ENCODE measurements around the gene TRAK2. TPM values are rescaled to one million over a fixed set of nuclear protein-coding genes. Genes with fewer than 3 reads are reported as not detected.

TRAK2 gene
- total RNA-seq, 1 experiment from 2014 or later: 12.8 TPM

- TF ChIP-seq IRF1 (CRISPR knock-in tag; IDR thresholded peaks at IDR 0.05): no peak
- peak; percentile 80; the same call in 1 of the 2 replicates for TF ChIP-seq E2F5 (CRISPR knock-in tag; IDR thresholded peaks at IDR 0.05)
Observed at GRCh38 chr2:201451292-201452057, at the start of gene TRAK2, which contains the start of gene STRADB (continued).

- CTCF ChIA-PET: no interaction called here
- Mint-ChIP-seq H3K9me3 (peaks cover 22% of the 10 kb centered on the region), H3K27me3 (ENCODE audit: low read depth) (peaks cover 3% of the 10 kb centered on the region; the same call in 1 of the 2 replicates), H3K4me3 (no peak overlapping the region), H3K36me3 (peaks cover 3% of the 10 kb centered on the region; the same call in 1 of the 2 replicates), H3K4me1 (no peaks in the 10 kb centered on the region), H3K27ac (no peak overlapping the region)
- no peak for TF ChIP-seq OVOL2 (CRISPR knock-in tag; IDR thresholded peaks at IDR 0.05; ENCODE audit: borderline replicate concordance)
- TF ChIP-seq ZNF396 (CRISPR knock-in tag; IDR thresholded peaks at IDR 0.05; ENCODE audit: borderline replicate concordance): no peak
- no peak for TF ChIP-seq ZNF138 (CRISPR knock-in tag; conservative IDR thresholded peaks at IDR 0.05)
- TF ChIP-seq CREB1 (CRISPR knock-in tag; IDR thresholded peaks at IDR 0.05): no peak
- no peak for TF ChIP-seq USF2 (CRISPR knock-in tag; IDR thresholded peaks at IDR 0.05)
- no peak for TF ChIP-seq SOX15 (CRISPR knock-in tag; IDR thresholded peaks at IDR 0.05)
- no peak for TF ChIP-seq FOXJ3 (CRISPR knock-in tag; IDR thresholded peaks at IDR 0.05; ENCODE audit: borderline replicate concordance)
- no peak for TF ChIP-seq MAX (CRISPR knock-in tag; IDR thresholded peaks at IDR 0.05)
- TF ChIP-seq FOXK1 (CRISPR knock-in tag; IDR thresholded peaks at IDR 0.05): no peak
- no peak for TF ChIP-seq ELF4 (CRISPR knock-in tag; IDR thresholded peaks at IDR 0.05; ENCODE audit: low read depth)
- TF ChIP-seq ZNF219 (CRISPR knock-in tag; IDR thresholded peaks at IDR 0.05; ENCODE audit: borderline replicate concordance): no peak
- no peak for TF ChIP-seq GABPB1 (CRISPR knock-in tag; IDR thresholded peaks at IDR 0.05)
- no peak for TF ChIP-seq FOXP4 (CRISPR knock-in tag; IDR thresholded peaks at IDR 0.05)
- no peak for TF ChIP-seq HMGXB4 (CRISPR knock-in tag; IDR thresholded peaks at IDR 0.05)
- no peak for TF ChIP-seq PREB (CRISPR knock-in tag; IDR thresholded peaks at IDR 0.05; ENCODE audit: borderline replicate concordance)
- TF ChIP-seq ZNF532 (CRISPR knock-in tag; IDR thresholded peaks at IDR 0.05; ENCODE audit: borderline replicate concordance): no peak
- no peak for TF ChIP-seq ZMAT4 (CRISPR knock-in tag; IDR thresholded peaks at IDR 0.05)
- DNase-seq (ENCODE audit: low spot score) (no peak), ATAC-seq (no peak)
- POLR2A ChIA-PET: no interaction called here
Observed at GRCh38 chr2:201500534-201500933, 49.3 kb upstream of the TRAK2 start.

Measured in WTC11 (cell line).